RWPE1 (cell line): Measurements from ENCODE around the gene WNT3A.
A peak's percentile ranks its signal among the peaks of the same experiment; 100 is the strongest.

Experiments used
- CTCF ChIA-PET: fragments of 350-600 bp; sonication (Branson Sonifier 250); formaldehyde crosslinking; extraction: SDS; loops from one replicate; lab custom pipeline; 2021; lab: Yijun Ruan, JAX
- POLR2A ChIA-PET: fragments of 400-600 bp; formaldehyde crosslinking; extraction: SDS; loops from one replicate; lab custom pipeline; 2020; ENCODE audit warnings: antibody characterized with exemption; ENCODE audit not compliant: low non-redundant PET; lab: Yijun Ruan, JAX
- DNase-seq: peaks from one replicate; pipeline ENCODE4 v3.0.0; 2012; ENCODE audit warnings: low spot score
- H3K27ac ChIP-seq: fragments of 450-650 bp; 2 replicates; pipeline ENCODE4 v1.5.1; 2017
- CTCF ChIP-seq: fragments of 450-650 bp; conservative IDR thresholded peaks from 2 replicates; pipeline ENCODE4 v1.5.1; 2017; ENCODE audit warnings: low read depth, mild to moderate bottlenecking

WNT3A gene

DNA sequence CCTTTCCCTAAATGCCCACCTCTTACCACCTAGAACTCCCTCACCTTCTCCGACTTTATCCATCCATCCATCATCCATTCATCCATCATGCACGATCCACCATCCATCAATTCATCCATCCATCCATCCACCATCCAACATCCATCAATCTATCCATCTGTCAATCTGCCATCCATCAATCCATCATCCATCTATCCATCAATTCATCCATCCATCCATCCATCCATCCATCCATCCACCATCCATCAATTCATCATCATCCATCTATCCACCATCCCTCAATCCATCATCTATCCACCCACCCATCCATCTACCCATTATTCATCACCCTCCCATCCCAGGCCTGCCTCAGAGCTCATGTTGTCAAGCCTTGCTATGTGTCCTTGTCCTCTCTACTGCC, 34.5 kb downstream of the WNT3A start:
- ChIA-PET CTCF (interaction anchor here (0.8 kb wide), 1 partner anchor 164 kb away, joined by 3 read pairs; no protein-coding TSS in a partner anchor), POLR2A (no interaction called here)
- DNase-seq = no peak
- no peak overlapping the region for H3K27ac ChIP-seq
- TF ChIP-seq CTCF = no peak

- POLR2A ChIA-PET = no interaction called here
- DNase-seq = no peak
- TF ChIP-seq CTCF = no peak
- no peak overlapping the region for H3K27ac ChIP-seq
- CTCF ChIA-PET = no interaction called here
Observed at GRCh38 chr1:228042508-228042907, 35.7 kb downstream of the WNT3A start.

DNA sequence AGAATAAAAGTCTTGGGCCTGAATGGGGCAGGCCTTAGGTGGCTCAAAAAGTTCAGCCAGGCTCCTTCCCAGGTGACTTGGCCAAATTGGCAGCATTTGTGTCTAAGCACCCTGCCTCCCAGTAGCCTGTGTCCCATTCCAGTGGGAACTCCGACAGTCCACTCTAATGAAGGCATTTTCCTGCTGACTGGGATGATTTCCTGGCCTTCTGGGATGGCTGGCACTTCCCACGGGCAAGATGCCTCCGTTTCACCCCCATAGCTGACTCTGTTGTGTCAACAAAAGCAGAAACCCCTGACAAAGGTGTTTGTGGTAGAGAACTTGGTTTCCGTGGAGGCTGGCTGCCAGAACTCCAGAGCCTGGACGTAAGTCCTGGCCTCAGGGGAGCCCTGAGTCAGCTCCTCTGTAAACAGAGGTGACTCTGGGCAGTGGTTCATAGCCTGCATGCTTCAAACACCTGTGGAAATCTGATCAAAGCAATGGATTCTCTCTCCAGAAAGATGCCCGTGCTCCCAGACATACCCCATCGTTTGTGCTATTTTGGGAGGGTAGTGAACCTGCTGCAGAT, 36.6 kb downstream of the WNT3A start:
- DNase-seq = peak; percentile 89
- TF ChIP-seq CTCF = no peak
- H3K27ac ChIP-seq = peak overlapping the region; percentile 30; the same call in 1 of the 2 replicates
- CTCF ChIA-PET = no interaction called here
- POLR2A ChIA-PET = interaction anchor here (0.6 kb wide), 1 partner anchor 351 kb away, joined by 3 read pairs; no protein-coding TSS in a partner anchor

DNA sequence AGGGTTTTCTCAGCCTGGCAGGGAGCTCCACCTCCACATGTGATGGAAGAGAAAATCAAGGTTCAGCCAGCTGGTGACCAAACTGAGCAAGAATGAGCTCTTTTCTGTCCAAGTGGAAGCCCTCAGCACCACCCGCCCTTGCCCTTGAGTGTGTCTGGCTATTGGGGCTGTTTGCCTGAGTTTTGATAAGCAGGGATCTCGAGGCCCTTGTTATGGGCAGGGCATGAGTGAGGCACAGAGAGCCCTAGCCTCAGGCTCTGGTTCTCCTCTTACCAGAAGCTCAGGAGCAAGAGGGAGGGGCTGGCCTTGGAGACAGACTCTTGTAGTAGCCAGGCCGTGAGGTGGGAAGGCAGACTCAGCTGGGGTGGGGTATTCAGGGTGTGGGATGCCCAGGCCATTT, 38.2 kb downstream of the WNT3A start:
- POLR2A ChIA-PET = no interaction called here
- CTCF ChIA-PET = interaction anchor here (1.1 to 1.2 kb wide), 2 partner anchors 14 to 41 kb away, joined by 3 read pairs; no protein-coding TSS in a partner anchor

GRCh38 chr1:228045405-228045804, 38.6 kb downstream of the WNT3A start:
- DNase-seq = no peak
- ChIA-PET POLR2A (no interaction called here), CTCF (interaction anchor here (1.1 to 1.2 kb wide), 2 partner anchors 14 to 41 kb away, joined by 3 read pairs; no protein-coding TSS in a partner anchor)

More for the DNA sequence above, 38.2 kb downstream of the WNT3A start:
- no peak for TF ChIP-seq CTCF
- no peak overlapping the region for H3K27ac ChIP-seq
- no peak for DNase-seq

DNA sequence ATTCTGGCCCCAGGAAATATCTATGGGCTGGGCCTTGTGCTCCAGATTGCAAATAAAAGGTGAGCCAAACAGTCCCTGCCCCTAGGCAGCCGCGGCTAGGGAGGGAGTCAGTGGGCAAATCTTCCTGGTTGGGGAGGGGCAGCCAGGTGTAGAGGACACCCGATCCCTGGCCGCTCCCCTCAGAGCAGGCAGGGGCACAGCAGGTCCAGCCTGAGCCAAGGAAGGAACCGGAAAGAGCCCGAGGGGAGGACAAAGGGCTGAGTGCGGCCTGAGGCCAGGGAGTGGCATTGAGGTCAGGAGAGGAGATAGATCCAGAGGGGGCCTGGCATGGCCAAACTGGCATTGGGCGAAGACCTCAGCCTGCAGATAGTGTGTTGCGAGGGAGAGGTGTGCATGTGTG, 39.1 kb downstream of the WNT3A start:
- DNase-seq = peak; percentile 20
- POLR2A ChIA-PET = no interaction called here
- CTCF ChIA-PET = interaction anchor here (1.1 to 1.2 kb wide), 2 partner anchors 15 to 42 kb away, joined by 3 read pairs; no protein-coding TSS in a partner anchor
- no peak for TF ChIP-seq CTCF
- H3K27ac ChIP-seq = peak overlapping the region; percentile 6; the same call in 1 of the 2 replicates

More at GRCh38 chr1:228045405-228045804, 38.6 kb downstream of the WNT3A start:
- no peak for TF ChIP-seq CTCF
- peak overlapping the region; percentile 6; the same call in 1 of the 2 replicates for H3K27ac ChIP-seq
